SK-N-SH treated with all-trans-retinoic acid at 6 μM for 48 hours (cell line): ENCODE measurements around the gene PDK4.

Experiments used
- ARNTL ChIP-seq: fragments of 450-650 bp; formaldehyde crosslinking; IDR thresholded peaks from 2 replicates; pipeline ENCODE4 v1.5.0; 2020; ENCODE audit warnings: low read depth, mild to moderate bottlenecking, moderate library complexity, borderline replicate concordance
- CREB5 ChIP-seq: fragments of 250-450 bp; sonication (Bioruptor Pico); IDR thresholded peaks from 2 replicates; pipeline ENCODE4 v1.5.1; 2020; ENCODE audit warnings: low read depth, mild to moderate bottlenecking, moderate library complexity
- CSRNP3 ChIP-seq: fragments of 250-450 bp; sonication (Bioruptor Pico); IDR thresholded peaks from 2 replicates; pipeline ENCODE4 v1.5.1; 2021; ENCODE audit warnings: mild to moderate bottlenecking, moderate library complexity
- ESRRG ChIP-seq: fragments of 250-450 bp; sonication (Bioruptor Pico); IDR thresholded peaks from 2 replicates; pipeline ENCODE4 v1.6.1; 2021; ENCODE audit warnings: mild to moderate bottlenecking
- OSR1 ChIP-seq: fragments of 250-450 bp; sonication (Bioruptor Pico); IDR thresholded peaks from 2 replicates; pipeline ENCODE4 v1.8.0; 2022; ENCODE audit warnings: moderate library complexity, mild to moderate bottlenecking, inconsistent platforms
- PATZ1 ChIP-seq: fragments of 250-450 bp; sonication (Bioruptor Pico); IDR thresholded peaks from 2 replicates; pipeline ENCODE4 v1.8.0; 2020; ENCODE audit warnings: mild to moderate bottlenecking, moderate library complexity, borderline replicate concordance
- RARB ChIP-seq: fragments of 250-450 bp; sonication (Bioruptor Pico); IDR thresholded peaks from 2 replicates; pipeline ENCODE4 v1.8.0; 2021; ENCODE audit warnings: mild to moderate bottlenecking, moderate library complexity
- ZC3H10 ChIP-seq: fragments of 250-450 bp; sonication (Bioruptor Pico); IDR thresholded peaks from 2 replicates; pipeline ENCODE4 v1.5.1; 2021; ENCODE audit warnings: mild to moderate bottlenecking, moderate library complexity
- ZFP3 ChIP-seq: fragments of 250-450 bp; sonication (Bioruptor Pico); IDR thresholded peaks from 2 replicates; pipeline ENCODE4 v1.5.0; 2020; ENCODE audit warnings: mild to moderate bottlenecking, moderate library complexity
- ZNF70 ChIP-seq: fragments of 450-650 bp; formaldehyde crosslinking; IDR thresholded peaks from 2 replicates; pipeline ENCODE4 v1.5.0; 2020; ENCODE audit warnings: mild to moderate bottlenecking, moderate library complexity

- TF ChIP-seq RARB (CRISPR knock-in tag) (no peak), PATZ1 (CRISPR knock-in tag) (no peak), ZNF70 (CRISPR knock-in tag) (no peak), ESRRG (CRISPR knock-in tag) (no peak), CREB5 (no peak), ZFP3 (no peak), OSR1 (no peak), CSRNP3 (no peak), ARNTL (no peak), ZC3H10 (no peak)
These were observed 5.0 kb upstream of the PDK4 start for GRCh38 chr7:95601316-95601715.
